HG03558 (cell line): ENCODE measurements around the gene PTER.

ENCODE experiments used
- ATAC-seq: cut with Tn5 transposase; IDR thresholded peaks from one replicate; pipeline ENCODE4 v1.9.1; 2021; ENCODE audit warnings: moderate number of reproducible peaks; ENCODE audit not compliant: unreplicated experiment; ENCODE audit errors: extremely low read depth

Gene PTER

DNA sequence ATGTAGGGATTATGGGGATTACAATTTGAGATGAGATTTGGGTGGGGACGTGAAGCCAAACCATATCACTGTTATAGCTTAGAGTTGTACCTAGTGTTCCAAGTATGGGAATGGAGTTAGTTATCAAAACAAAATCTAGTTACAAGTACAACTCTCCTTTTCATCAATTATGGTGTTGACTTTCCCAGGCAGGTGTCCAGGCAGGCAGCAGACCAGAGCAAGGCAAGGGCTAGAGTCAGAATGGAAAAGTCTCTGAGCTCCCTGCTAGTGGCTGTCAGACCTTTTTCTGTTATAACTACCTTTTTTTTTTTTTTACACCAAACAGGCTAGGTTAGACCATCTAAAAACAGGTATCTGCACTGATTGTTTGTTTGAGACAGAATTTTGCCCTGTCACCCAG, 29.2 kb downstream of the PTER start:
- no peak for ATAC-seq

DNA sequence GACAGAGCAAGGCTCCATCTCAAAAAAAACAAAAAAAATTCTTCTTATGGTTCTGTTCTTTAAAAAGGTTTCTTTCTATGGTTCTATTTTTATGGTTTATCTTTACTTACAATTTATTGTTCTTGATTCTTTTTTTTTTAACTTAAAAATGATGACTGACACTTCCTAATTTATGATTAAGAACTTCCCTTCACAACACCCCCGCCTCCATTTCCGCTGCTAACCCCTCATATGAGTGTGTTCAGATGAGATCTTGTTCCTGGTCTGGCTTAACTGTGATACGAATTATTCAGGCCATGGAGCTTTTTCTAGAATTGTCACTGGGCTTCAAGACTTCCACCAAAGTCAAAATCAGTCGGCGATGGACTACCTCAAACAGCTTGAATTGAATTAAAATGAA, 33.9 kb downstream of the PTER start:
- no peak for ATAC-seq

DNA sequence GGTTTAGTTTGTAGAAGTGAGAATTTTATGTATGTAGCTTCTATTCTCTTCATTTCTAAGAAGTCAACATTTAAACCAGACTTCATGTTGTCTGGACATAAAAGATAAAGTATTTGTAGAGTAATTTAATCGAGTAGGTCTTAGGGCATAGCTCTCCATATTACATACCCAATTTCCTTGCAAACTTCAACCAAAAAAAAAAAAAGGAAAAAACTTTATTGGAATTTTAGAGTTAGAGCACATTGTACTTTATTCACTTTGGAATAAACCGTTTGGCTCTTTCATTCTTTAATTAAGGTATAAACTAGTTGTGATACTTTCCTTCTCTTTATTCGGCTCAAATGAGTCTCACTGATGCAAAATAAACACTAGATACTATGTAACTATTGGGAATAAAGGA, 36.0 kb downstream of the PTER start:
- no peak for ATAC-seq

DNA sequence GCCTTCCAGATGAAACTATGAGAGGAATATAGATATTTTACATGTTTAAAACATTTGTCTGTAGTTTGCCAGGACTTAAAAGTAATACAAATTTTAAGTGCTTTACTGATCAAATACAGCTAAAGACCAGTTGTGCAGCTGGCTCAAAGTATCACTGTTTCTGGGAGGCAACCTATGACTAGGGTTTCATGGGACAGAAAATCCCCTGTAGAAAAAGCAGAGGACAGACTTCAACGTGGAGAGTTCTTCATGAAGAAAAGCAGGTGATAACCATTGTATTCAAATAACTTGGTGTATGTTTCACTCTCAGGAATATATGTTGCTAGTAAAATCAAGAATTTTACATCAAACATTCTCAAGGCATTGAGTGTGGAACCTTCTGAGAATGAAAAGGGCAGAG, 40.9 kb downstream of the PTER start:
- ATAC-seq: no peak

DNA sequence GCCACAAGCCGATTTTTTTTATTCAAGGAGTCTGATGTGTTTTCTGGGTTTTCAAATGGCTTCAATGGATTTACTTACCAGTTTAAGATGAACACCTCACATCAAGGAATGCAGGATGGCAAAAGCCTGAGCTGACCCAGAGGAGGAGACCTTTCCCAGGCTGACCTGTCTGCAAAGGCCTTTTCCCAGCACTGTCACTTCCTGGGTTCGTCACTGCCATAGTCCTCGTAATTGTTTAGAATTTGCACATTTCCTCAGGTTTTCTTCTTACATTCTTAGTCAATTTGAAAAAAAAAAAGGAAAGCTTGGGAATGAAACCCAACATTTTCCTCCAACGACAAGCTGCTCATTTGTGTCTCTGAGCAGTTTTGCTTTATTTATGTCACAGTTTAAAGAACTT, 42.0 kb downstream of the PTER start:
- ATAC-seq: no peak

DNA sequence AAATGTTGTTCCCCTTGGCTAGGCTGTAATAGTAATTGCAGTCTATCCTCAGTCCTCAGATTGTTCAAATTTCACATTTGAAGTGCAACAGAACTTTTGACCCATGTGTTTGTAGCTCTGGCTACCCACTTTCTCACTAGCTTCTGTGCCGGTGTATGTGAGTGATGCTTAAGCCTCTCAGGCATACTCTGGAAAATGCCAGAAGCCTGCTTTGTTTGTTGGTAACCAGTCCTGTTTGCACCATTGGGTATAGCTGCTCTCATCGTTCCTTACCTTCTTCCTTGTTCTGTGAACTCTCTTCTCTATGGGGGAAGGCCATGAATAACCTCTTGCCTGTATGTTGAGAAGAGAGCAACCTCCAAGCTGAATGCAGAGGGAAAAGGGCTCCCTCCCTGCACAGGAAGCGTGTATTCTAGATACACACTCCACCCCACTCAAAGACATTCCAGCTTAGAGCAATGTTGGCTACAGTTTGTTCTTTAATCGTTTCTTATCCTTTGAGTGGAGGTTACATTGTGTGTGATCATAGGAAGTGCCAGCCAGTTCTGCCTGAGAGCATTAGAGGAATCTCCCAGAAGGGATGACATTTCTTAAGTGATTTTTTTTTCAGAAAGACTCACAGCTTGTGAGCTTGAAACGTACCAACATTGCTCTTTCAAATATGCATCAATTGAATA, 44.4 kb downstream of the PTER start:
- ATAC-seq: no peak

DNA sequence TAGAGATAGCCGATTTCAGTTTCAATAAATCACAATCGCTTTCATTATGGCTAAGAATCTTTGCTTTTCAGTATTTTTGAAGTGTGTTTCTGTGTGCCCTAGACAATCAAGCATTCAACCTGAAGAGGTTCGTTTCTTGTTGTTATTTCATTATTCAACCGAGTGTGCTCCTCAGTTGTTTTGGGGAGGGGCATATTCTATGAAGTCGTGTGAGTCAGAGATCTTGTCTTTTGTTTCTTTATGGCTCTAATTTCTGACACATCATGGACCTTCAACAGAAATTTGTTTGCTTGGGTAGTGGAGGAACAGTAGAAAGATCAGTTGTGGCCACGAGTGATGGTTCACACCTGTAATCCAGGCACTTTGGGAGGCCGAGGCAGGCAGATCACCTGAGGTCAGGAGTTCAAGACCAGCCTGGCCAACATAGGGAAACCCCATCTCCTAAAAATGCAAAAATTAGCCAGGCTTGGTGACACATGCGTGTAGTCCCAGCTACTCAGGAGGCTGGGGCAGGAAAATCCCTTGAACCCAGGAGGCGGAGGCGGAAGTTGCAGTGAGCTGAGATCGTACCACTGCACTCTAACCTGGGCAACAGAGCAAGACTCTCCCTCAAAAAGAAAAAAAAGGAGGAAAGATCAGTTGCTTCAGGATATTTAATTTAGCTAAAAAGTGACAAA, 46.6 kb downstream of the PTER start:
- ATAC-seq: no peak

DNA sequence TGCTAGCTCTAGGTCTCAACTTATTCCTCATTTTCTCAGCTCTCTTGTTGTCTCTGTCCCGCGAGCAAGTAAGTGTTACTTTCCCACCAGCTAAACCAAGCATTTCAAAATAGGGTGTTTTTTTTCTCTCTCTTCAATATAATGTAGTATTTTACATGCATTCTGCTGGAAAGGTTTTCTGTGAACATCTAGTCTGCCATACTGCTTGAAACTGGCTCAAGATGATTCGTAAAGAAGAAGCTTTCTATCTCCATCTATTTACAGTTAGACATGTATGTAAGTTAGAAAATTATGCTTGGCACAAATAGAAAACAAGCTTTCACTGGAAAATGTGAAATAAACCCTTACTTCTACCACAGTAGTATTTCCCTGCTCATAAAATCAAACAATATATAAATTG, 53.7 kb downstream of the PTER start:
- no peak for ATAC-seq

DNA sequence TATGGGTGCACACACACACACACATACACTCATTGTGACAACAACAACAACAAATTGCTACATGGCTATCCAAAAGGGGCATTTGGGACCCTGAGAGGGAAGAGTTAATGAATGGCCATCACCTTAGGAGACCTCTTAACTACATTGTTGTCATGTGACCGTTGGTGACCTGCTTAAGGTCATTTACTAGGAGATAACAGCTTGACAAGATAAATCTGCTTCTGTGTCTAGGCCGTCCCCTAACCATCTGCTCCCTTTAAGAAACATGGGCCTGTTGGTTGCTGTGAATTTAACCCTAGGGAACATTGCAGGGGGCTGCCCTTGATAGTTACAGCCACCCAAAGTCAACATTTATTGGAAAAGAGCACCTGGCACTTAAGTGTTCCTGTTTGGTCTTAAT, 55.1 kb downstream of the PTER start:
- no peak for ATAC-seq

DNA sequence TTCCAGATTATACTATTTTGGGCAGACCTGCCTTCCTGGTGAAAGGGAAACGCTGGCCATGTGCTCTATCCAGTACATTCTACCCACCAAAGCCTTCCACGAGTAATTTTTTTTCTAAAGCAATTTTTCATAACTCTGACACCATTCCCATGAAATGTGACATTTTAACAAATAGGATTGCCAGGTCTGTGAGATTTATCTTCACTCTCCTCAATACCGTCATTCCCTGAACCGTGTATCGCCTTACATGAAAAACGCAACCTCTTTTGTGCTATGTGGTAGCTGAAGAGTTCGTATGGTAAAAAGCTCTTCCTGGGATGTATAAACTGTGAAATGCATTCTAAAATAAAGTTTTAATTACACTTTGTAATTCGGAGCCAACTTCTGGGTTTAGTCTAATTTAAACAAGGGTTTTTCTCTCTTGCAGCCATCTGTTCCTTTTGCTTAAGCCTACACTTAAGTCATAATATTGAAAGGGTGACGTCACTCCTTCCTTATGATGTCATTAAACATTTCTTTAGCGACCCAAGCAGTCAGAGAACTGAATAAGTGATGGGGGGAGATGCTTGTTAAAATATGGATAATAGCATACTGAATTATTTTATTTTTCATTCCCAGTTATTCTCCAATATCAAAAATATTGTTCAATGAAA, 57.2 kb downstream of the PTER start:
- ATAC-seq: no peak

DNA sequence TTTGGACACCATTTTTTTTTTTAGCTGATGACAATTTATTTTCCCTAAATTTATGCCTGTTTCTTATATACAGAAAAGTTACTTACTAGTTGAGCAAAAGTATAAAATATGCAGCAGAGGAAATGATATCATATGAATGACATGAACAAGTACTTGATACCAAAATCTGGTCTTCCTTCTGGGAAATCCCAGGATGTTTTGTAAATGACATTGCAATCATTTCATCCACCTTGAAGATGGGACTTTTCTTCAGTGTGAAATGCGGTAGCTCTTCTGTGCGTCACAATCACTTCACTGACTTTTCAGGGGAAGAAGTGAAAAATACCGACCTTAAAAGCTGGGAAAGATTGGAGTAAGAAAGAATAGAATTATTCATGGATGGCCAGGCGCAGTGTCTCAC, 61.1 kb downstream of the PTER start:
- no peak for ATAC-seq

DNA sequence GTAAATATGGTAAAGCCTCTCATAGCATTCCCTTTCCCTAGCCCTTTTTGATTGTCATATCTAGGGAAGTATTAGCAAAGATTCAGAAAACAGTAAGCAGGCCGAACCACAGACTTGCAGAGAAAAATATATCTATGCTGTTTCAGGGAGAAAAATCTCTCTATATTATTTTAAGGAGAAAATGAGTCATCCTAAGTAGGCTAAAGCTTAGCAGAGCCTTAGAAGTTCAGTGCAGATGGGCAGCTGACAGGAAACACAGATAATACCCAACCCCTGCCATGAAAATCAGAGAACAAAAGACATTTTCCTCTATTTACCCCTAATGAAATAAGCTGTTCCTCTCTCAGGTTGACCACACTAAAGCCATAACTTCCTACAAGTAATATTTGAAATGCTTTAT, 68.4 kb downstream of the PTER start:
- ATAC-seq: no peak

DNA sequence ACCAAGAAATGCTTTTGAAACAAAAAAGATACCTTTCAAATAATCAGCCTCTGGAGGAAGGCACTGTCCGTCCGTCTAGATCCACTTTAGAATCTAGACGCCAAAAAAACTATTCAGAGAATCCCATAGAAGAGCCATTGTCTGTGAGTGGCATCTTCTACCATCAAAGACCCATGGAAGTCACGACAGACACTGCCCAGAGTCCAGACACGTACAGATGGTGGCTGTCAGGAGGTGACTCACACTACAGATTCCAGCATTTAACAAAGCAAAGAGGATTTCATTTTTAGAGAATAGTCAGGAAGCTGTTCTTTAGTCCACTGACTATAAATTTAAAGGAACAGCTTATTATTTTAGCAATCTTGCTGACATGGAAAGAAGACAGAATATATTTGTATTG, 73.2 kb downstream of the PTER start:
- ATAC-seq: no peak

DNA sequence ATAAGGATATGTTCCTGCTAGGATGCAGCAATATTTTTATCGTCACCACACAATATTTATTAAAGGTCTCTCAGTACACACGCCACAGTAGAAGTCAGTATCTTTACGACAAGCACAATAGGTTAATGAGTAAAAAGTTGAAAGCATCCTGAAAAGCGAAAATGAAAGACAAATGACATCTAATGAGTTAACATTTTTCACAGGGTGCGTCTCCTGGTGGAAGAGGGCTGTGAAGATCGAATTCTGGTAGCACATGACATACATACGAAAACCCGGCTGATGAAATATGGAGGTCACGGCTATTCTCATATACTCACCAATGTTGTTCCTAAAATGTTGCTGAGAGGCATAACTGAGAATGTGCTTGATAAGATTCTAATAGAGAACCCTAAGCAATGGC, 74.0 kb downstream of the PTER start:
- no peak for ATAC-seq

DNA sequence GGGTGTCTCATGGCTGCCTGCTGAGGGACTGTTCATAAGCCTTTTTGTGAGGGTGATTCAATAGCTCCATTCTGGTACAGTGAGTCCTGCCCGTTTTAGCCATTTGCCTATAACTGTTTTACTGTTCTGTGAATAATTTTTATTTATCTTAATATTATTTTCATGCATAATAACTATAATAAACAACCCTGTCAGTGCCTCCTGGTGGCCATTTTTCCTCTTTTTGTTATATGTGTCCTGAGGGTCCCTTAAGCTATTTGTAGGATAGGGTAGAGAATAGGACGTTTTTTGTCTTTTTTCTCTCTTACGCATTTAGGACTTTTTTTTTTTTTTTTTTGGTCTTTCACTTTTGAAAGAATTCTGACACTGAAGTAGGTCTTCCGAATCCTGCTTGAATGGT, 82.0 kb downstream of the PTER start:
- ATAC-seq: no peak

DNA sequence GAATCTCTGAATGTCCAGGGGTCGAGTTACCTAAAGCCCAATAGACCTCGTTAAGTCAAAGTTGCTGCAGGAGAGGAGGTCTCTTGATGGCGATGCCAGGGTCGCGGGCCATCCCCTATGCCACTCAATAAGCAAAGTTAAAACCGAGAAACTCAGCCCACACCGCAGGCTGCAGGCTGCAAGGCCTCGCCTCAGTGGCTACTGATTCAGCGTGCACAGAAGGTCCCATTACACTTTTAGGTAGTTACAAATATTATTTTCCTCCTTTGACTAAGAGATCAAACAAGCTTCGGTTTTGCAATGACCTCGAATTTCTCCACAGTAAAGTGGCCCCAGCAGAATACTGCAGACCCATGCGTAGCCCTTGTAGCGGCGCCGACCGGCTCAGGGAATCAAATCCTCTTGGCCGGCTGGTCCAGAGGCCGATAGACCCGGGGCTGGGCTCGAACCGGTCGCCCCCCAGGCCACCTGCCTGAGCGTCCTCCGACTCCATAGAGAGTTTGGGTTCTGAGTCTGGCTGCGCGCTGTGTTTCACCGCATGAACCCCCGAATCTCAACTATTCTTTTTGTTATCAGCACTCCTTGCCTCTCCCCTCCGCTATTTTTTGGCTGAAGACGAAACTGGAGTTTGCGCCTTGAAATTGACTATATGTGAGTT, 82.6 kb downstream of the PTER start:
- ATAC-seq: no peak

DNA sequence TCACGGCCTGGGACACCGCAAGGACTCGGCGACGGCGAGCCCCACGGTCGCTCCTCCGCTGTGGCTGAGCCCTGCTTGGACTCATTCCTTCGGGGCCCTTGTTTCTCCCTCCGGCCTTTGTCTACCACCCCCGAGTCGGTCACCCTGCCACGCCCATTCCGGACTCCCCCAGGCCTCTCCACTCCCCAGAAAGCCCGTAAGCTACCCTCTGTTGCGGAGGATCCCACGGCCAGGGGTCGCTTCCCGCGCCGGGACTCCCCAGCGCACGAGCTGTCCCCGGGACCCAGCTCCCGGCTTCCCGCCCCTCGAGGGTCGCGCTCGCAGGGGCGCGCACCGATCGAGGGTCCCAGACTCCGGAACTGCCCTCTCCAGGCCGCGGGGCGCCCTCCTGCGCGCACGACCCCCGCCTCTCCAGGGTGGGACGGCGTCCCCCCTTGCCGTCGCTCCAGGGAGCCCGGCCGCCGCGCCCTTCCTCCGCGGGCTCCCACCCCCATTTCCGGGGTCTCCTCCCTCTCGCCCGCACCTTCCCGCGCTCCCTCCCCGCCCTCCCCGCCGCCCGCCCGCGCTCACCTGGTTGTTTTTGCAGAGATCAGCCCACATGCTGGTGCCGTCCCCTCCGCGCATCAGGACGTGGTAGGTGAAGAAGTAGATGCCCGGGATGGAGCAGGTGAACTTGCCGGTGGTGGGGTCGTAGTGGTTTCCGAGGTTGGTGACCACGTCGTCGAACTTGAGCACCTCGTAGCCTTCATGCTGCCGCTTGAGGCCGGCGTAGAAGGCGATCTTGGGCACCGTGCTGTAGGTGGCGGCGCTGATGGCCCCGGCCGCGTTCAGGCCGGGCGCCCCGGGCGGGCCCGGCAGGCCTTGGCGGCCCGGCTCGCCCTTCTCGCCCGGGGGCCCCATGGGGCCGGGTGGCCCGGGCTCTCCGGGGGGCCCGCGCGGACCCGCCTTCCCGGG, 83.4 kb downstream of the PTER start:
- no peak for ATAC-seq

DNA sequence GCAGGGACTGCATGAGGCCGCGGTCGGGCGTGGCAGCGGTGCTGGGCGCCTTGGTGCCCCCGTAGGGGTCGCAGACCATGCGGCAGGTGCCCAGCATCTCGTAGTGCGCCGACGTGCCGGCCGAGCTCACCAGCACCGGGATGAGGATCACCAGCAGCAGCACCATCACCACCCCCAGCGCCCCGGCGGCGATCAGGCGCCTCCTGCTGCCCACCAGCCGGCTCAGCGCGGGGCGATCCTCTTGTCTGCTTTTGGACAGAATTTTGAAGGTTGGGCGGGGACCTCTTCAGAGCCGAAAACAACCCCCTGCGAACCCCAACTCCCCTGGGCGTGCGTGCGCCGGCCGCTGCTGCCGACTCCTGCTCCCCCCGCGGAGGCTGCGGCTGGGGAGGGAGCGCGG, 84.1 kb downstream of the PTER start:
- no peak for ATAC-seq

DNA sequence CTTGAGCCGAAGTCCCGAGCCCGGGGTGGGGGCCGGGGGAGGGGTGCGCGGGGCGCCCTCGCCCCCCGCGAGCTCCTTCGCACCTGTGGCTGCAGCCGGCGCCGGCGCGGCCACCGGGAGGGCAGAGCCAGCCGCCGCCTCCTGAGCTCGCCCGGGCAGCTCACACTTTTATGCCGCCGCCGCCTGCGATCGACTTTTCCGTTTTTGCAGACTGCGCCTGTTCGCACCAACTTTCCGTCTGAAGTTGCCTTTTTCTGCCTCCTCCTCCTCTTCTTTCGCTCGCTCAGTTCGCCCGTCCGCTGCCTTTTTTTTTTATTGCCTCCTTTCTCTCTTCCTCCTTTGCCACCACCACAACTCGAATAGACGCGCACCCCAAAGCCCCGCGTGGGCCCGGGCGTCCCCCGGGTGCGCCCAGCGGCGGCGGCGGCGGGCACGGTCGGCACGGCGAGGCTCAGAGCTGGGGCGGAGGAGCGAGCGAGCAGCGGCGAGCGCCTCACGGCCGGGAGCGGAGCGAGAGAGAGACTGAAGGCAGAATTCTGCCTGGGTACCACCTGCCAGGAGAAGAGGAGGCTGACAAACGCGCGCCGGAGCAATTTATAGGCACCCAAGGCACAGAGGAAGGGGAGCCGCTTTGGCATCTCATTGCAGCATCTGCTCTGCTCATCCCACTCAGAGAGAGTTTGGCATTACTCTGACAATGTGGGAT, 84.7 kb downstream of the PTER start, which contains the start of gene C1QL3:
Gene C1QL3 (minus strand): TSS at position 569 of the 706 bp plus-strand sequence. CDS start 814 bp downstream, outside the sequence.
- ATAC-seq: no peak
